ENCODE data around the gene CDIPT.
"Not testable (repeated sequence)": the region's sequence is repeated elsewhere in the genome, so short reads cannot be mapped to it uniquely, and the experiment has no call there.

CDIPT gene

DNA sequence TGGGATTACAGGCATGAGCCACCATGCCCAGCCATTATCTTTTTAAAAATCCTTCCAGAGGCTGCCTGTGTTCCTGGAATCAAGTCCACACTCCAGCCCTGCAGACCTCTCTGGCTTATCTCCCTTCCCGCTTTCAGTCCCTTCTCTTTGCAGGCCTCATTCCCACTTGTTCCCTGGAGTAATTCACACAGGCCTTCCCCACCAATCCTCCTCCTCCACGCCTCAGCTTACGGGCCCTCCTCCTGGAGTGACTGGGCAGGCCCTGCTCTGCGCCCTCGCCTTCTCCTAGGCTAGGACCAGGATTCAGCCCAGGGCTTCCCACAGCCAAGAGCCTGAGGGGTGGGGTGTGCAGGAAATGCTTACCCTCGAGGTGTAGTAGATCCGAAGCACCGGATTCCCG is 2.8 kb downstream of the CDIPT start:
- DNase-seq (ENCODE audit: low spot score) = no peak

DNA sequence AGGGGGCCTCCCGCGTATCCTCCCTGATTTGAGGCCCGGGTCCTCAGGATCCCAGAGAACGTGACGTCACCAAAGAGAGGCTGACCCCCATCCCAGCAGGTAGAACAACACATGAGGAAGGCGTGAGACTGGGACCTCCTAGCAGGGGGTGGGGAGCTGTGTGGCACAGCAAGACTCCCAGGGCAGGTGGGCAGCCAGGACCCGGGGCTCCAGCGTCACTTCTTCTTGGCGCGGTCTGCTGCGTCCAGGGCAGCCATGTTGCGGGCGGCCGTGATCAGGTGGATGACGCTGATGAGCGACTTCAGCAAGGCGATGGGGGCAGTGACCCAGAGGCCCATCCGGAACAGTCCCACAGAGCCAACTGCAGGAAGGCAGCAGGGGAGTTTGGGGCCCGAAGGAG is 4.1 kb downstream of the CDIPT start:
- DNase-seq (ENCODE audit: low spot score) = no peak

DNA sequence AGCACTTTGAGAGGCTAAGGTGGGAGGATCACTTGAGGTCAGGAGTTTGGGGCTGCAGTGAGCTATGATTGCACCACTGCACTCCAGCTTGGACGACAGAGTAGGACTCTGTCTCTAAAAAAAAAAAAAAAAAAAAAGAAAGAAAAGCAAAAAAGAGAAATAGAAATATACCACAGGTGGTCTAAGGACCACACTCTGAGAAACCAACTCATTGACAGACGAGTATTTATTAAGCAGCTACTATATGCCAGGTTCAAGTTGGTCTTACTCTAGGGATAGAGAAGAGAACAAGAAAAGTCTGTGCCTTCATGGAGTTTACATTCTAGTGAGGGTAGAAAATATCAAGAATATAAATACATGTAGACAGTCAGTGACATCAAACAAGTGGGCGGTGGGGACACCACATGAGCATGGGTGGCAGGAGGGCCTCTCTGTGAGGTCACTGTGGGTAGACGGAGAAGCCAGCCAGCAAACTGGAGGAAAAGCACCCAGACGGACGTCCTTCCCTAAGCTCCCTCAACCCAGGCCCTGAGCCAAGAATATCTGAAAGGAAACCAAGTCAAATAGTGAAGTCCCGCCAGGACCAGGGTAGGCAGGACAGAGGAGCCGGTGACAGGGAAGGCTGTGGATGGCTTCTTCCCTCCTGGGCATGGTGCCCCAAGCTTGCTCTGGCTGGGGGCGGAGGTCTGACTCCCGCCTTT is 4.7 kb downstream of the CDIPT start:
- DNase-seq (ENCODE audit: low spot score) = no peak

DNA sequence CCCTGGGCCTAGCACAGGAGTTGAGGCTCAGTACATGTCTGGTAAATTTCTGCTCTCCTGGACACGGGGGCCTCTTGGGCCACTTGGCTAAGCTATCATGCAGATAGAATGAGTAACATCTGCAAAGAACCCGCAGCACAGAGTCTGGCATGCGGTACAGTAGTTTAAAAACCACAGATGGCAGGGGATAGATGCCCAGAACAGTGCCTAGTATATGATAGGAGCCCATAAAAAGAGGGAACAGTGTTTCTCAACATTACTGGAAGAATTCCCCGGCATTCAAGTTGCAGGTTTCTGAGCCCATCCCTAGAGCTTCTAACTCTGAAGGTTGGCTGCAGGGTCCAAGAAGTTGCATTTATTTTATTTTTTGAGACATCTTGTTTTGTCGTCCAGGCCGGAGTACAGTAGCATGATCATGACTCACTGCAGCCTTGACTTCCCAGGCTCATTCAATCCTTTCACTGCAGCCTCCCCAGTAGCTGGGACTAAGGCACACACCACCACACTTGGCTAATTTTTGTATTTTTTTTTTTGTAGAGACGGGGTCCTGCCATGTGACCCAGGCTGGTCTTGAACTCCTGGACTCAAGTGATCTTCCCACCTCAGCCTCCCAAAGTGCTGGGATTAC is 5.8 kb downstream of the CDIPT start:
- DNase-seq (ENCODE audit: low spot score) = no peak

DNA sequence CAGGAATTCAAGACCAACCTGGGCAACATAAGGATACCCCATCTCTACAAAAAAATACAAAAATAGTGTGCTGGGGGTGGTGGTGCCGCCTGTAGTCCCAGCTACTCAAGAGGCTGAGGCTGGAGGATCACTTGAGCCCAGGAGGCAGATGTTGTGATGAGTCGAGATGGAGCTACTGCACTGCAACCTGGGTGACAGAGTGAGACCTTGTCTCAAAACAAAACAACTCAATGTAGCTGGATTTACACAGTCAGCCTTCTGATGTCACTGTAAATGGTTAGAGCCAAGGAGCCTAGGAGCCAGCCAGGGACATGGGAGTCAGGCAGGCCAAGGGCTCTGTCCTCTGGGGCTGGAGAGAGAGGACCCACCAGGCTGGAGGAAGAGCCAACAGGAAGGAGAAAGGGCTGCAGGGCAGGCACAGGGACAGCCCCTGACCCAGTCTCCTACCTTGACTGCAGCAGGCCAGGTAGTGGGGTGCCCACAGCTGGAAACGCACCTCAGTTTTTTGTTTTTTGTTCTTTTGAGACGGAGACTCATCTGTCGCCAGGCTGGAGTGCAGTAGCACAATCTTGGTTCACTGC is 8.4 kb downstream of the CDIPT start:
- DNase-seq (ENCODE audit: low spot score) = no peak

DNA sequence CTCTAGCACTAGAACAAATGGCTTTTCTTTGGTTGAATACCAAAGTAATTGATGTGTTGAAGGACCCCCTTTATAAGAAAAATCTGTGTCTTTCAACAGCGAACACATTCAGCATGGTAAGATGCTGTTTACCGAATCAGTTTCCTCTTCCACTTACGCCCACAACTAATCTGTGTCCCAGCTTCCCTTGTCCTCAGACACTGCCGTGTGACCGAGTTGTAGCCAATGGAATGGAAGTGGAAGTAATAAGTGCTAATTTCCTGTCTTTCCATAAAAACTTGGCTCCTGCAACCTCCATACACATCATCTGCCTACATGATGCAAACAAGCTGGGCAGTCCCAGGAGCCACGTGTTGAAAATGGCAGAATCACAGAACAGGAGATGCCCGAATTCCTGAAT is 10.4 kb downstream of the CDIPT start:
- no peak for DNase-seq (ENCODE audit: low spot score)

DNA sequence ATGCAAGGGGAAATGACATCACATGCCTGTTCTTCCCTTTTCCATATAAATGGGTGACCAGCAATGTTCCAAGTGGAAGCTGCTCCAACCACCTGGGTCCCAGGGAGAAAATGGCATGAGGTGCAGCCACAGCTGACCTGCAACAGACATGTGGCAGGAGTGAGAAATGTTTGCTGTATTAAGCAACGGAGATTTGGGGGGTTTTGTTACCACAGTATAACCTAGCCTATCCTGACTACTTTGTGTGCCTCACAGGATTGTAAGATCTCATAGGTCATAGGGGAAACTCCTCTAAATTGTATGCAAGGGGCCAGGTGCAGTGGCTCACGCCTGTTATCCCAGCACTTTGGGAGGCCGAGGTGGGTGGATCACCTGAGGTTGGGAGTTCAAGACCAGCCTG is 12.0 kb downstream of the CDIPT start:
- DNase-seq (ENCODE audit: low spot score) = no peak

DNA sequence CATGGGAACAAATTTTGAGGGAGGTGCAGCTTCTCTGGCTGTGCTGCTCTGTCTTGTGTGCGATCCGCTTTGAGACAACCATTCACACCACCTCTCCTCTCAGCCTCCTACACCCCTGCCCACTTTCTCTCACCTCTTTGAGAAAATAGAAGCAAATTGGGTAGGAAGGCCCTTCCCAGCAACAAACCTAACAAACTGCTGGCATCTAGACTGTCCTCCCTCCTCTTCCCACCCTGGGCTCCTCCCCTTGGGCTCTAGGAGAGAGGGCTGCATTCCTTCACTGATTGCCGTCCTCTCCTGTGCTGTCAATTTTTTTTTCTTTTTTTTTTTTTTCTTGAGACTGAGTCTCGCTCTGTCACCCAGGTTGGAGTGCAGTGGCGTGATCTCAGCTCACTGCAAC is 13.5 kb downstream of the CDIPT start:
- DNase-seq (ENCODE audit: low spot score) = no peak

DNA sequence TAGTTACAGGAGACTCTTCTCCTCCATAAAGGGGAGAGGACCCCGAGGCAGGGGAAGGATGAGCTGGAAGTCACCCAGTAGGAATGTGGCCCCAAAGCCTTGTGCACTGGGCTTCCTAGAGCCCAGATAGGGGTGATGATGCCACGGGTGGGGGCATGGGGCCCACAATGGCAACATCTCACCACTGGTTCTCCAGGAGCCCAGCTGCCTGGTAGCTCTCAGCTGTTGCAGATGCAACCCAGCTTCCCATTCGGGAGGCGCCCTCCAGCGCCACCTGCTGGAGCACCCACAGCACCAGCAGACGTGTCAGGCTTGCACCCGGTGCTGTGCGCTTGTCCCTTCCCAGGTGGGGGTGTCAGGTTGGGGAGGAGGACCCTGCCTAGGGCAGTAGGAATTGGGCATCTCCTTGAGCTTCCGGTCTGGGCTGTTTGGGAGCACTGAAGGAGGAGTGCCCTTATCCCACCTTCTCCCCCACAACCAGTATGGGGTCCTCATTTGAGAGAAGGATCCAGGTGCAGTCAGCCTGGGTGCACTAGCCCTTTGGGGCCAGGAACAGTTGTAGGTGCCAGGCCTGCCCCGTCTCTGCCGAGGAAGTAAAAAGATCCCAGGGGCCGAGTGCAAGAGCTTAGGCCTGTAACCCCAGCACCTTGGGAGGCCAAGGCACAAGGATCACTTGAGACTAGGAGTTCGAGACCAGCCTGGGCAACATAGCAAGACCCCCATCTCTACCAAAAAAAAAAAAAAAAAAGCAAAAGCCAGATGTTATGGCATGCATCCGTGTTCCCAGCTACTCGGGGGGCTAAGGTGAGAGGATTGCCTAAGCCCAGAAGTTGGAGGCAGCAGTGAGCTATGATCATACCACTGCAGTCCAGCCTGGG is 14.4 kb downstream of the CDIPT start:
- peak; percentile 67 for DNase-seq (ENCODE audit: low spot score)

DNA sequence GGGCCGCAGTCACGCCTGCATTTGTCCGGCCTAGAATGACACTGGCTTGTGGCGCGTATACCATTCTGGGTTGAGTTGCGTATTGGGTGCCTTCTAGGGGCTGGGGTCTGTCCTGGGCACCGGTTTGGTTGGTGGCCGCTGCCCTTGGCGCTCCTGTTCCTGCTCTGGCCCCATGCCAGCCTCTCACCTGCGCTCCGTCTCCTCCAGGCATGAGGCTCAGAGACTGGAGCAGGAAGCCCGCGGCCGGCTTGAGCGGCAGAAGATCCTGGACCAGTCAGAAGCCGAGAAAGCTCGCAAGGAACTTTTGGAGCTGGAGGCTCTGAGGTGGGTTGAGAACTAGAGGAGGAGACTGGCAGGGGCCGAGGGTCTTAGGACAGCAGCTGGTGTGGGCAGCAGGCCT is 17.4 kb downstream of the CDIPT start:
- DNase-seq (ENCODE audit: low spot score) = no peak

DNA sequence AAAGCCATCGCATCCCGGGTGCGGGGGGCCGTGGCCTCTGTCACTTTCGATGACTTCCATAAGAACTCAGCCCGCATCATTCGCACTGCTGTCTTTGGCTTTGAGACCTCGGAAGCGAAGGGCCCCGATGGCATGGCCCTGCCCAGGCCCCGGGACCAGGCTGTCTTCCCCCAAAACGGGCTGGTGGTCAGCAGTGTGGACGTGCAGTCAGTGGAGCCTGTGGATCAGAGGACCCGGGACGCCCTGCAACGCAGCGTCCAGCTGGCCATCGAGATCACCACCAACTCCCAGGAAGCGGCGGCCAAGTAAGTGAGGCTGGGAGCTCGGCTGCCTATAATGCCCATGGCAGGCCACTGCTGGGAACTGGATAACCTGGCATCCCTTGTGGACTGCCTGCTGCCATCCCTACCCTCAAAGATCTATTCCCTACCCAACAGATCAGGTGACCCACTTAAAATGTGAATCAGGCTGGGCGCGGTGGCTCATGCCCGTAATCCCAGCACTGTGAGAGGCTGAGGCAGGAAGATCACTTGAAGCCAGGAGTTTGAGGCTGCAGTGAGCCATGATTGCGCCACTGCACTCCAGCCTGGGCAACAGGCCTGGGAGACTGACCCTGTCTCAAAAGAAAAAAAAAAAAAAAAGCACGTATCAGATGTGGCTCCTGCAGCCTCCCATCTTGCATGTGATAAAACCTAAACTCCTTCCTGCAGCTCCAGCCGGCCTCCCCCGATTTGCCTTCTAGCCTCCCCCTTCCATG is 18.3 kb downstream of the CDIPT start:
- no peak for DNase-seq (ENCODE audit: low spot score)

DNA sequence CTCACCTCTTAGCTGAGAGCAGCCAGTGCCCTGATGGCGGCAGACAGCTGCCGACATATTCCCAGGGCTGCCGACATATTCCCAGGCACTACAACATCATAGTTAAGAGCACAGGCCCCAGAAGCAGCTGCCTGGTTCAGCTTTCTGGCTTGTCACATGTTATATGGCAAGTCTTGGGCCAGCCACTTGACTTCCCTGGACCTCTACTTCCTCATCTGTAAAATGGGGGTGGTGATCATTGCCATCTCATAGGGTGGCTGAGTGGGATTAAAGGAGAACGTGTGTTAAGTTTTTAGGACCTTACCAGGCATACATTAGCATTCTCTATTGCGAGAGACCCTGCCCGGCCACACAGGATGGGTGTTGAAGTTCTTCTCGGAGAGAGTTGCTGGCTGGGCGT is 19.1 kb downstream of the CDIPT start:
- DNase-seq (ENCODE audit: low spot score) = no peak

DNA sequence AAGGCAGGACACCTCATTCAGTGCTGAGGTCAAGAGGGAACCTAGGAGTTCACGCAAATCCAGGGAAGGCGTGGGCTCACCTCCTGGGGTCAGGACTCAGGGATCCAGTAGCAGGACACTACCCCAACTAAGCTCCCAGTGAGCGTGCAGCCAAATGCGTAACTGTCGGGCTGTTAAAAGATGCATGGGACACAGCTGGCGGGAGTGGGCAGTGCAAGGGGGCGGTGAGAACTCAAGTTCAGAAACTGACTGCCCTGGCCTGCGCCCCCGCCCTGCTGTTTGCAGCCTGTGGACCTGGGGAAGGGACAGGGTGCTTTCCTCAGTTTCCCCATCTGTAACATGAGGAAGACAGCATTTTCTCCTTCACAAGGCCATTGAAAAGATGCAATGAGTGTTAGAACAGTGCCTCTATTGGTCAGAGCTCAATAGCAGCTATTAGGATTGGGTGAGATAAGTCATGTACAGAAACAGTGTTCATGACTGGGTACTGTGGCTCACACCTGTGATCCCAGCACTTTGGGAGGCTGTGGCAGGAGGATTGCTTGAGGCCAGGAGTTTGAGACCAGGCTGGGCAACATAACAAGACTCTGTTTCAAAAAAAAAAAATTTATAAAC is 20.2 kb downstream of the CDIPT start:
- no peak for DNase-seq (ENCODE audit: low spot score)

DNA sequence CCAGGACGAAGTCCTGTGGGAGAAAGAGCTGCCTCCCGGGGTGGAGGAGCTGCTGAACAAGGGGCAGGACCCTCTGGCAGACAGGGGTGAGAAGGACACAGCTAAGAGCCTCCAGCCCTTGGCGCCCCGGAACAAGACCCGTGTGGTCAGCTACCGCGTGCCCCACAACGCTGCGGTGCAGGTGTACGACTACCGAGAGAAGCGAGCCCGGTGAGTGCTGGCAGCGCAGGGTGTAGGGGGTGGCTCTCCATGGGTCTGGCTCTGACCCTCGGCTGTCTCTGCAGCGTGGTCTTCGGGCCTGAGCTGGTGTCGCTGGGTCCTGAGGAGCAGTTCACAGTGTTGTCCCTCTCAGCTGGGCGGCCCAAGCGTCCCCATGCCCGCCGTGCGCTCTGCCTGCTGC is 21.4 kb downstream of the CDIPT start:
- no peak for DNase-seq (ENCODE audit: low spot score)

DNA sequence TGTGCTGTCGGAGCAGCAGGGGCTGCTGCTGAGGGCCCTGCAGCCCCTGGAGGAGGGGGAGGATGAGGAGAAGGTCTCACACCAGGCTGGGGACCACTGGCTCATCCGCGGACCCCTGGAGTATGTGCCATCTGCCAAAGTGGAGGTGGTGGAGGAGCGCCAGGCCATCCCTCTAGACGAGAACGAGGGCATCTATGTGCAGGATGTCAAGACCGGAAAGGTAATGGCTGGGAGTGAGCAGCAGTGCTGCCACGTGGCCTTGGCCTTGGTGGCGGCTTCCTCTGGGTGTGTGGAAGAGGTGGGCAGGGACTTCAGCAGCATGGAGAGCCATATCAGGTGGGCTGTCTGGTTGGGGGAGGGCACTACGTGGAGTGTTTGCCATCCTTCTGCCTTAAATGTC is 22.8 kb downstream of the CDIPT start:
- DNase-seq (ENCODE audit: low spot score) = no peak

DNA sequence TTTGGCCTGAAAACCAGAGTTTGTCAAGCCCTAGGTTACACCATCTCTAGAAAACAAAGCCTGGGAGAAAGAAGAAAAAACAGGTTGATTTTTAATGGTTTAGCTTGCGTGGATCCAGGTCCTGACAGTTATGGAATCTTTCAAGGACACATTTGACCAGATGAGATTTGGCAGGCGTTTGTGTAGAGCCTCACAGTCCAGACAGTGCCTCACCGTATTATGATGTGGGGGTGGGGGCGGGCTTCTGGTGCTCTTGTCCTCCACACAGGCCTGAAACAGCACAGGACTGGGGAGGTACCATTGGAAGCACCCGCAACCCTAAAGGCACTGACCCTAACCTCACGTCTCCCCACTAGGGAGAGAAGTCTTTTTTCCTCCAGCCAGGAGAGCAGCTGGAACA is 23.2 kb downstream of the CDIPT start:
- peak; percentile 57 for DNase-seq (ENCODE audit: low spot score)

DNA sequence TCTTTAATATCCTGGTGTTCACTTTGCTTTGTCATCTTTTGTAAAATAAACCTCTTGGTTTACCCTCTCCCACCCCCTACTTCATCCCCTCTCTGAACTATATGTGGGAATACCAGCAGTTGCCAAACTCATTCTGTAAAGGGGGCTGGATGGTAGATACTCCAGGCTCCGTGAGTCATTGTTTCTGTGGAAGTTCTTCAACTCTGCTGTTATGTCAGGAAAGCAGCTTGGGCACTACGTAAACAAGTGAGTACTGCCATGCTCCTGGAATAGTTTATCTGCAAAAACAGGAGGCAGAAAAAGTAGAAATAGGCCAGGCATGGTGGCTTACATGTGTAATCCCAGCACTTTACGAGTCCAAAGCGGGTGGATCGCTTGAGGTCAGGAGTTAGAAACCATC is 25.2 kb downstream of the CDIPT start:
- no peak for DNase-seq (ENCODE audit: low spot score)

DNA sequence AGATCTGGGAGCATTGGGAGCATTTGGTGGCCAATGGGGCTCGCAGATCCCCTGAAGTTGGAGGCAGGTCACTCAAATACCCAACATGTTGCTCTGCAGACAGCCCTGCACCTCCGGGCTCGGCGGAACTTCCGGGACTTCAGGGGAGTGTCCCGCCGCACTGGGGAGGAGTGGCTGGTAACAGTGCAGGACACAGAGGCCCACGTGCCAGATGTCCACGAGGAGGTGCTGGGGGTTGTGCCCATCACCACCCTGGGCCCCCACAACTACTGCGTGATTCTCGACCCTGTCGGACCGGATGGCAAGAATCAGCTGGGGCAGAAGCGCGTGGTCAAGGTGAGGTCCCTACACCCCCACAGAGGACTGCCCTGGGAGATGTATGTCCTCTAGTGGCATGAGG is 26.4 kb downstream of the CDIPT start:
- no peak for DNase-seq (ENCODE audit: low spot score)

DNA sequence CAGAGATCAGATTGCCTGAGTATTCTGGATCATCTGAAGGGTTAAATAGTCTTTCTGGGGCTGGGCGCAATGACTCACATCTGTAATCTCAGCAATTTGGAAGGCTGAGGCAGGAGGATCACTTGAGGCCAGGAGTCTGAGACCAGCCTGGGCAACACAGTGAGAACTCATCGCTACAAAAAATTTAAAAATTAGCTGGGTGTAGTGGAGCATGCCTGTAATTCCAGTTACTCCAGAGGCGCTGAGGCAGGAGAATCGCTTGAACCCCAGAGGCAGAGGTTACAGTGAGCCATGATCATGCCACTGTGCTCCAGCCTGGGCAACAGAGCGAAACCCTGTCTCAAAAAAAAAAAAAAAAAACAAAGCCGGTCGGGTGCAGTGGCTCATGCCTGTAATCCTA is 27.1 kb downstream of the CDIPT start:
- no peak for DNase-seq (ENCODE audit: low spot score)

DNA sequence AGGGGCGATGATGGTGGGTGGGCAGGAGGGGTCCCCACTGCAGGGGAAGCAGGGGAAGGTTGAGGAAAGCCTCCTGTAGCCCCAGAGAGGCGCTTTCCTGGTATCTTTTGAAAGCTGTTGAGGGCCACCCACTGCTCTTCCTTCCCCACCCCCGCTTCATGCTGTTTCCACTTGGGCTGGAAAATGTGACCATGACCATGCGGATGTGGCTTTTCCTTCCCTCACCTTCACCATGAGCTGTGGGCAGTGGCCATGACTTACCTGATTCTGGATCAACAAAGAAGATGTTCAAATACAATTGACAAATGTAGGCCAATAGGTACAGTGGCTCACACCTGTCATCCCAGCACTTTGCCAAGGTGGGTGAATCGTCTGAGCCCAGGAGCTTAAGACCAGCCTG is 28.9 kb downstream of the CDIPT start:
- DNase-seq (ENCODE audit: low spot score) = no peak

DNA sequence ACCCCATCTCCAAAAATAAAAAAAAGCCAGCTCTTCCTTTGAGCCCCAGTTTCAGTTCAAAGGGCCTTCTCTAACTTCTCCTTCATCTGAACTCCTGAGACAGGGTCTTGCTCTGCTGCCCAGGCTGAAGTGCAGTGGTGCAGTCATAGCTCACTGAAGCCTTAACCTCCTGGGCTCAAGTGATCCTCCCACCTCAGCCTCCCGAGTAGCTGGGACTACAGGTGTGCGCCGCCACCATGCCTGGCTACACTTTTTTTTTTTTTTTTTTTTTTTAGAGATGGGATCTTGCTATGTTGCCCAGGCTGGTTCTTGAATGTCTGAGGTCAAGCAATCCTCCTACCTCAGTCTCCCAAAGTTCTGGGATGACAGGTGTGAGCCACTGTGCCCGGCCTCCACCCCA is 29.8 kb downstream of the CDIPT start:
- not testable (repeated sequence) for DNase-seq (ENCODE audit: low spot score)
